AG09309 (cell line): Measurements from ENCODE around the gene VPS51.

Experiments
- DNase-seq: peaks from one replicate; pipeline ENCODE4 v3.0.0-alpha.2; 2010; ENCODE audit warnings: low read depth
- H3K4me3 ChIP-seq: 2 replicates; pipeline ENCODE4 v1.5.1; 2011; ENCODE audit warnings: mild to moderate bottlenecking, low read depth, low read length, moderate library complexity; ENCODE audit not compliant: control insufficient read depth
- CTCF ChIP-seq: IDR thresholded peaks from 2 replicates; pipeline ENCODE4 v1.5.1; 2011; ENCODE audit warnings: mild to moderate bottlenecking, low read depth, low read length, inconsistent platforms; ENCODE audit not compliant: insufficient read depth, control insufficient read depth; ENCODE audit errors: missing control alignments

VPS51 gene

GRCh38 chr11:65063532-65063931, 32.5 kb upstream of the VPS51 start:
- no peak for DNase-seq
- H3K4me3 ChIP-seq, result no peak overlapping the region
- no peak for TF ChIP-seq CTCF

GRCh38 chr11:65064847-65065240, 31.2 kb upstream of the VPS51 start:
- H3K4me3 ChIP-seq, result no peak overlapping the region
- TF ChIP-seq CTCF, result no peak
- DNase-seq, result no peak

GRCh38 chr11:65065851-65066250, 30.2 kb upstream of the VPS51 start:
- no peak for DNase-seq
- no peak for TF ChIP-seq CTCF
- H3K4me3 ChIP-seq, result no peak overlapping the region

GRCh38 chr11:65066315-65066714, 29.7 kb upstream of the VPS51 start:
- TF ChIP-seq CTCF, result no peak
- no peak overlapping the region for H3K4me3 ChIP-seq
- DNase-seq, result no peak

- H3K4me3 ChIP-seq, result no peak overlapping the region
- DNase-seq, result no peak
- no peak for TF ChIP-seq CTCF
Observed at GRCh38 chr11:65066805-65067291, 29.2 kb upstream of the VPS51 start.

- no peak overlapping the region for H3K4me3 ChIP-seq
- TF ChIP-seq CTCF, result no peak
- DNase-seq, result no peak
Observed at GRCh38 chr11:65067446-65067845, 28.6 kb upstream of the VPS51 start.

GRCh38 chr11:65069217-65069616, 26.8 kb upstream of the VPS51 start:
- TF ChIP-seq CTCF, result no peak
- no peak for DNase-seq
- H3K4me3 ChIP-seq, result no peak overlapping the region
